HG02885 (cell line): ENCODE results near the gene NECAB2.

Experiments
- ATAC-seq: cut with Tn5 transposase; IDR thresholded peaks from one replicate; pipeline ENCODE4 v1.9.1; 2021; ENCODE audit warnings: mild to moderate bottlenecking; ENCODE audit not compliant: unreplicated experiment, poor library complexity

NECAB2 gene

GRCh38 chr16:83981799-83982198, 13.8 kb downstream of the NECAB2 start:
- ATAC-seq, result no peak

GRCh38 chr16:83983491-83983890, 15.4 kb downstream of the NECAB2 start:
- ATAC-seq, result no peak

- ATAC-seq, result no peak
These were observed 21.3 kb downstream of the NECAB2 start for GRCh38 chr16:83989300-83989699.

- ATAC-seq, result no peak
These were observed 22.4 kb downstream of the NECAB2 start for GRCh38 chr16:83990492-83990891.

- ATAC-seq, result no peak
These were observed 24.6 kb downstream of the NECAB2 start for GRCh38 chr16:83992624-83993023.

GRCh38 chr16:83994087-83994486, 26.0 kb downstream of the NECAB2 start:
- no peak for ATAC-seq

GRCh38 chr16:83994703-83995102, 26.7 kb downstream of the NECAB2 start:
- ATAC-seq, result no peak

- ATAC-seq, result no peak
These were observed 27.7 kb downstream of the NECAB2 start for GRCh38 chr16:83995754-83996153.

GRCh38 chr16:83996481-83997252, 28.6 kb downstream of the NECAB2 start:
- no peak for ATAC-seq

GRCh38 chr16:83998091-83998490, 30.0 kb downstream of the NECAB2 start:
- ATAC-seq, result no peak

- ATAC-seq, result no peak
These were observed 33.1 kb downstream of the NECAB2 start for GRCh38 chr16:84000989-84001642.

GRCh38 chr16:84001726-84002125, 33.7 kb downstream of the NECAB2 start:
- ATAC-seq, result no peak

GRCh38 chr16:84003038-84003437, 35.0 kb downstream of the NECAB2 start:
- ATAC-seq, result no peak

- no peak for ATAC-seq
These were observed 36.4 kb downstream of the NECAB2 start for GRCh38 chr16:84004442-84004841.

GRCh38 chr16:84005391-84005790, 37.3 kb downstream of the NECAB2 start:
- ATAC-seq, result no peak

- ATAC-seq, result no peak
These were observed 39.5 kb downstream of the NECAB2 start for GRCh38 chr16:84007520-84007919.

GRCh38 chr16:84007965-84008364, 39.9 kb downstream of the NECAB2 start:
- ATAC-seq, result no peak

- no peak for ATAC-seq
These were observed 41.2 kb downstream of the NECAB2 start for GRCh38 chr16:84009282-84009681.

- ATAC-seq, result peak; percentile 83
These were observed 45.9 kb downstream of the NECAB2 start for GRCh38 chr16:84013787-84014569.

GRCh38 chr16:84014570-84015327, 46.7 kb downstream of the NECAB2 start:
- no peak for ATAC-seq
